H1 (cell line): ENCODE results near the gene DISP3. TPM values are rescaled to one million over a fixed set of nuclear protein-coding genes. Genes with fewer than 3 reads are reported as not detected.

Experiments used
- CBX5 ChIP-seq: fragments of 300-800, 300-1000 bp; sonication (generic); IDR thresholded peaks from 2 replicates; pipeline ENCODE4 v1.7.1; 2016; ENCODE audit warnings: antibody characterized with exemption, low read length, low read depth
- CHD7 ChIP-seq: fragments of 300-600 bp; sonication (generic); IDR thresholded peaks from 2 replicates; pipeline ENCODE4 v1.7.1; 2012; ENCODE audit warnings: low read length, moderate library complexity, mild to moderate bottlenecking, inconsistent platforms; ENCODE audit not compliant: insufficient replicate concordance
- CTCF ChIP-seq, 3 experiments: IDR thresholded peaks; 1 replicate in 2 of 3; 2 replicates in 1 of 3; pipeline versions ENCODE4 v1.5.1 to v1.6.1; 2011; ENCODE audit warnings: low read length in 3 of 3, mild to moderate bottlenecking in 3 of 3, inconsistent platforms in 2 of 3, low read depth in 1 of 3, moderate library complexity in 1 of 3; ENCODE audit not compliant: insufficient read depth in 1 of 3; ENCODE audit errors: control extremely low read depth in 1 of 3
- GABPA ChIP-seq: IDR thresholded peaks from 2 replicates; pipeline ENCODE4 v1.6.1; 2011; ENCODE audit warnings: mild to moderate bottlenecking, low read length, moderate library complexity, borderline replicate concordance; ENCODE audit not compliant: insufficient read depth
- GTF2F1 ChIP-seq: IDR thresholded peaks from 2 replicates; pipeline ENCODE4 v1.6.1; 2012; ENCODE audit warnings: low read depth, low read length, improper control_type of control experiment, borderline replicate concordance
- JUND ChIP-seq: IDR thresholded peaks from 2 replicates; pipeline ENCODE4 v1.6.1; 2011; ENCODE audit warnings: mild to moderate bottlenecking, improper control_type of control experiment, low read length
- RBBP5 ChIP-seq: IDR thresholded peaks from 2 replicates; pipeline ENCODE4 v1.7.1; 2012; ENCODE audit warnings: low read depth, mild to moderate bottlenecking, inconsistent platforms, low read length, moderate library complexity, borderline replicate concordance
- polyA plus RNA-seq, 7 experiments: library from polyadenylated mRNA; depleted of rRNA in 3 of 7; stranded (reverse) in 5 of 7; unstranded in 2 of 7; fragments of >200 nt in 5 of 7; fragments of 200-250 nt in 2 of 7; gene quantifications; 1 replicate in 5 of 7; 2 replicates in 1 of 7; 4 replicates in 1 of 7; pipeline versions ENCODE4 v1.2.1 to v1.2.3, GENCODE V29; 2011 to 2013; ENCODE audit warnings: missing spikeins in 2 of 7, mixed read lengths in 2 of 7
- total RNA-seq: library from RNA; stranded (reverse); fragmentation: NEBNext Ultra II Directional; extraction: Animal tissue kit (Norgen Biotek cat#: 25700); gene quantifications from 2 replicates; pipeline ENCODE4 v1.2.1, GENCODE V29; 2021

DISP3 gene
- total and polyA plus RNA-seq, 2 of the 8 experiments (the other 6 are each of a cell fraction or from before 2014, with no cell fraction given): 3.4 to 4.6 TPM

- TF ChIP-seq CHD7 (no peak), CTCF (IDR thresholded peaks at IDR 0.05; ENCODE audit: control extremely low read depth in 1 of 3, insufficient read depth in 1 of 3, low read depth in 1 of 3, low read length in 3 of 3) (no peak), CBX5 (no peak), RBBP5 (no peak), JUND (no peak), GABPA (no peak), GTF2F1 (no peak)
Observed at GRCh38 chr1:11570821-11571380, 91.9 kb downstream of the DISP3 start (continued).
